HG03378 (cell line): ENCODE results near the gene TTC17.
"Not testable (repeated sequence)": the region's sequence is repeated elsewhere in the genome, so short reads cannot be mapped to it uniquely, and the experiment has no call there.

ENCODE experiments used
- ATAC-seq: cut with Tn5 transposase; IDR thresholded peaks from one replicate; pipeline ENCODE4 v1.9.1; 2021; ENCODE audit warnings: mild to moderate bottlenecking, moderate library complexity; ENCODE audit not compliant: unreplicated experiment

Gene TTC17, protein sequence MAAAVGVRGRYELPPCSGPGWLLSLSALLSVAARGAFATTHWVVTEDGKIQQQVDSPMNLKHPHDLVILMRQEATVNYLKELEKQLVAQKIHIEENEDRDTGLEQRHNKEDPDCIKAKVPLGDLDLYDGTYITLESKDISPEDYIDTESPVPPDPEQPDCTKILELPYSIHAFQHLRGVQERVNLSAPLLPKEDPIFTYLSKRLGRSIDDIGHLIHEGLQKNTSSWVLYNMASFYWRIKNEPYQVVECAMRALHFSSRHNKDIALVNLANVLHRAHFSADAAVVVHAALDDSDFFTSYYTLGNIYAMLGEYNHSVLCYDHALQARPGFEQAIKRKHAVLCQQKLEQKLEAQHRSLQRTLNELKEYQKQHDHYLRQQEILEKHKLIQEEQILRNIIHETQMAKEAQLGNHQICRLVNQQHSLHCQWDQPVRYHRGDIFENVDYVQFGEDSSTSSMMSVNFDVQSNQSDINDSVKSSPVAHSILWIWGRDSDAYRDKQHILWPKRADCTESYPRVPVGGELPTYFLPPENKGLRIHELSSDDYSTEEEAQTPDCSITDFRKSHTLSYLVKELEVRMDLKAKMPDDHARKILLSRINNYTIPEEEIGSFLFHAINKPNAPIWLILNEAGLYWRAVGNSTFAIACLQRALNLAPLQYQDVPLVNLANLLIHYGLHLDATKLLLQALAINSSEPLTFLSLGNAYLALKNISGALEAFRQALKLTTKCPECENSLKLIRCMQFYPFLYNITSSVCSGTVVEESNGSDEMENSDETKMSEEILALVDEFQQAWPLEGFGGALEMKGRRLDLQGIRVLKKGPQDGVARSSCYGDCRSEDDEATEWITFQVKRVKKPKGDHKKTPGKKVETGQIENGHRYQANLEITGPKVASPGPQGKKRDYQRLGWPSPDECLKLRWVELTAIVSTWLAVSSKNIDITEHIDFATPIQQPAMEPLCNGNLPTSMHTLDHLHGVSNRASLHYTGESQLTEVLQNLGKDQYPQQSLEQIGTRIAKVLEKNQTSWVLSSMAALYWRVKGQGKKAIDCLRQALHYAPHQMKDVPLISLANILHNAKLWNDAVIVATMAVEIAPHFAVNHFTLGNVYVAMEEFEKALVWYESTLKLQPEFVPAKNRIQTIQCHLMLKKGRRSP

DNA sequence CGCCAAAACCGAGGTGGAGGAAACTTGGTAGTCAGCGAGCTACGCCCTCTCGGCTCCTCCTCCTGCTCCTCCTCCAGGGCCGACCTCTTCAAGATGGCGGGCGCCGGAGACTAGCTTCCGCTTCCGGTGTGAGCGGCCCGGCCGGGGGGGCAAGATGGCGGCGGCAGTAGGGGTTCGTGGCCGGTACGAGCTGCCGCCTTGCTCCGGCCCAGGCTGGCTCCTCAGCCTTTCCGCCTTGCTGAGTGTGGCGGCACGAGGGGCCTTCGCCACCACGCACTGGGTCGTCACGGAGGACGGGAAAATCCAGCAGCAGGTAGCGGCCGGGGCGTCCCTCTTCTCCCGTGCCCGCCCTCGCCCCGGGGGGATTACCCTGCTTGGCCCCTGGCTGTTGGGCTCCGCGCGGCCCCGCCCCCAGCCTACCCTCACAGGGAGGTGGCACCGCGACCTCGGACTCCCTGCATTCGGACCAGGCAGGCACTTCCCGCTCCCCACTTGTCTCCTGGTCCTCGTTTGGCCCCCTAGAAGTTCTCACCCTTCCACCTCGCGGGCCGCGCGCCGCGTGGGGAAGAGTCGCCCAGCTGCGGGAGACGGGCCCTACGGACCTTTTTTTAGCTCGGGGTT lies at the start of gene TTC17:
TTC17 (plus strand) TSS at position 120 of the 621 bp plus-strand sequence; CDS start at position 155, 35 bp downstream.
- peak; percentile 89 for ATAC-seq

DNA sequence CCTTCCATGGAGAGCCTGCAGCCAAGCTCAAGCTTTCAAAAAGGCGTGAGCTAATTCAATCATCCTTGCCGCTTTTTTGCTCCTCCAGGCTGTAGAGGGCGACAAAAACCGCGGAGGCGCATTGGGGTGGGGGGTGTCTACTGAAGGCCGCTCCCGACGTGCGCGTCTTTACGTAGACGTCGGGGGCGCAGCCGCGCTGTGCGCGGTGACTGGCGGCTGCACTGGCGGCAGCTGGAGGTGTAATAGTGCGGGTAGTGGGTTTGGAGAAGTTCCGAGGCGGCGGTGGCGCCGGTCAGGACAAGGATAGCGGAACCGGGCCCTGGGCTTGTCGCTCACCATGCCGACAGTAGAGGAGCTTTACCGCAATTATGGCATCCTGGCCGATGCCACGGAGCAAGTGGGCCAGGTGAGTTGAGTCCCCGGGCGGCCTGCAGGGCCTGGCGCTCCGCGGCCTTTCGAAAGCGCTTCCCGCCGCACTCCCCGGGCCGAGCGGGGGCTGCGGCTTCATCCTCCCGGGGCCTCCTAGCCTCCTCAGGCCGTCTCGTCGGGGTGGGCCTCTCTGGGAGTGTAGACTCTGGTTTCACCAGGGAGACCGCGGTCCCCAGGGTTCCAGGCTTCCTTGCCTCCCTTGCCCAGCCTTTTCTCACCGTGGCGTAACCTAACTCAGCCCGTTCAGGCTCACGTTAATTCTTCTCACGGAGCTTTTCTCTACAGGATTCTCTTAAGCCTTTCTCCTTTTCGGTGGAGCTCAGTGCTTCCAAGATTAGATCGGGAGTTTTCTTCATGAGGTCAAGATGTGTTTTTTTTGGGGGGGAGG lies 46.7 kb upstream of the TTC17 start, which contains the start of gene API5:
API5 (plus strand) TSS at position 206 of the 817 bp plus-strand sequence; CDS start at position 338, 132 bp downstream.
- peak; percentile 96 for ATAC-seq

DNA sequence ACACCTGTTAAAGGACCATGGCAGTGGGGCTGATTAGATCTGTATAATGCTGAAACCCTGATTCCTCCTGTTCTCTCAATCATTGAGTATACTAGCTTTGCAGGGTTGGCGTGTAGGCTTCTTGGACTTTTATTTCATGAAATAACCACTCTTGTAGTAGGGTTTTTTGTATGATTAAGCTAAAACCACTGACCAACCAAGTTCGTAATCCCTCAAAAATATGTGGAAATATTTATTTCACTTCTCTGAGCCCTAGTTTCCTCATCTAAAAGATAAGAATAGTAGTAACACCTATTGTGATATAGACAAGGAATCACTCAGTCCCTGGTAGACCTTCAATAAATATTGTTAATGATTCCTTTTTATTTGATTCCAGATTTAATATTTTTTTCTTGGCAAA lies 42.8 kb upstream of the TTC17 start:
- no peak for ATAC-seq

DNA sequence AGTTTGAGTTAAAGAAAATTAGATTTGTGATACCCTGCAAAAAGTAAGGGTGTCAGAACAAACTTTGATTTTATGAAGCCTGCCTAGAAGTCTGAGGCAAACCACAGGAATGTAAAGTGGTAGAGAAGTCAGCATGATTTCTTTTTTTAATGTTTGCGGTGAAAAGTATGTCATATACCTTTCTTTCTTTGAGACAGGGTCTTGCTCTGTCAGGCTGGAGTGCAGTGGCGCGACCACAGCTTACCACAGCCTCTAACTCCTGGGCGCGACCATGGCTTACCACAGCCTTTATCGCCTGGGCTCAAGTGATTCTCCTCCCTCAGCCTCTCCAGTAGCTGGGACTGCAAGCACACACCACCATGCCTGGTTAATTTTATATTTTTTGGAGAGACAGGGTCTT lies 42.3 kb upstream of the TTC17 start:
- no peak for ATAC-seq

DNA sequence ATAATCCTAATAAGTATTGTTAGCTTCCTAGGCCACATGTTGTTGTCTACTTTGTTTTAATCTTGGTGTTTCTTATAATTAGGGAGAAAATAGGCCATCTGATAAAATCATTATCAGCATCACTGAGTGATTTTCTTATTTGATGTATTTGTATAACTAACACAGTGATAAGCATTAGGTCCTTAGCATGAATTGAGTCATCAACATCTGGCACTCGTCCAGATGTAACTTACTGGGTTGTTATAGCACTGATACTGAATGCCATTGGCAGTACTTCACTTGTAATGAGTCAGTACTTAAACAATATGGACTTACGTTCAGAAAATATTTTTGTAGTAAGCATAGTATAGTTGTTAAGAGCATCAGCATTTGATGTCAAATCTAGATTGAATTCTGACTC lies 30.7 kb upstream of the TTC17 start:
- no peak for ATAC-seq

DNA sequence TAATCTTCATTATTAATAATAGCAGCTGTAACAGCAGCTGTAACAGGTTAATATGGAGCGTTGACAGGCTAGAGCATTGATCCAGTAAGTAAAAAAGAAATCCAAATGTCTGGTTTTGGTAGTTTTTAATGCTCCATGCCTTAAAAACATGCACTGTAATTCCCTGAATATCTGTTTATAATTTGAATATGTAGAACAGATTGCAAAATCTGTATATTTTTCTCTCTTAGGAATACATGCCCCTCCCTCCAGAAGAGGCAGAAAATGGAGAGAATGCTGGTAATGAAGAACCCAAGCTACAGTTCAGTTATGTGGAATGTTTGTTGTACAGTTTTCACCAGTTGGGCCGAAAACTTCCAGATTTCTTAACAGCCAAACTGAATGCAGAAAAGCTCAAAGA lies 30.2 kb upstream of the TTC17 start:
- no peak for ATAC-seq

DNA sequence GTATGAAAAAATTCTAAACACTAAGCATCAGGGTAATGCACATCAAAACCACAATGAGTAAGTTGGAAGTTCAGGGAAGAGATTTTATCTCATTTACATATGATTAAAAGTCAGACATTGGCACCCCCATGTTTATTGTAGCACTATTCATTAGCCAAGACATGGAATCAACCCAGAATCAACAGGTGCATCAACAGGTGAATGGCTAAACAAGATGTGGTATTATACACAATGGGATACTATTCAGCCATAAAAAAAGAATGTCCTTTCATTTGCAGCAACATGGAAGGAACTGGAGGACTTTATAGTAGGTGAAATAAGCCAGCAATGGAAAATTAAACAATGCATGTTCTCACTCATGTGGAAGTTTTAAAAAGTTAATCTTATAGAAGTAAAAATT lies 17.6 kb upstream of the TTC17 start:
- ATAC-seq, result no peak

DNA sequence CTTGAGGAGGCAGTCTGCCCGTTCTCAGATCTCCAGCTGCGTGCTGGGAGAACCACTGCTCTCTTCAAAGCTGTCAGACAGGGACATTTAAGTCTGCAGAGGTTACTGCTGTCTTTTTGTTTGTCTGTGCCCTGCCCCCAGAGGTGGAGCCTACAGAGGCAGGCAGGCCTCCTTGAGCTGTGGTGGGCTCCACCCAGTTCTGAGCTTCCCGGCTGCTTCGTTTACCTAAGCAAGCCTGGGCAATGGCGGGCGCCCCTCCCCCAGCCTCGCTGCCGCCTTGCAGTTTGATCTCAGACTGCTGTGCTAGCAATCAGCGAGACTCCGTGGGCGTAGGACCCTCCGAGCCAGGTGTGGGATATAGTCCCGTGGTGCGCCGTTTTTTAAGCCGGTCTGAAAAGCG lies 7.3 kb upstream of the TTC17 start:
- not testable (repeated sequence) for ATAC-seq

DNA sequence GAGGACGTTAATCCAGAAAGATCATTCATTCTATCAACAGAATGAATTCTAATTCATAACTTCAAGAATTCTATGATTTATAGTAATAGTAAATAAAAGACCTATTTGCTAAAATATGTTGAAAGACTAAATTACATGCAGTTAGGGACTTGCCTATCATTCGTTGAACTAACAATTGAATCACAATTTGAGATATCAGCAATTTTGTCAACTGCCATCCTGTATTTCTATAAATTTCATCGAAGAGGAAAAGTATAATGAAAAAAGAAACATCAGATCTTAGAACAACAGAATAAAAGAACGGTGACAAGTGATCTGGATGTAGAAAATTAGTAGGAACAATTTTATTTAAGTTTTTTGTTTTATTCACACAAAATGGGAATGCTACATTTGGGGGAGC lies 4.4 kb upstream of the TTC17 start:
- no peak for ATAC-seq

DNA sequence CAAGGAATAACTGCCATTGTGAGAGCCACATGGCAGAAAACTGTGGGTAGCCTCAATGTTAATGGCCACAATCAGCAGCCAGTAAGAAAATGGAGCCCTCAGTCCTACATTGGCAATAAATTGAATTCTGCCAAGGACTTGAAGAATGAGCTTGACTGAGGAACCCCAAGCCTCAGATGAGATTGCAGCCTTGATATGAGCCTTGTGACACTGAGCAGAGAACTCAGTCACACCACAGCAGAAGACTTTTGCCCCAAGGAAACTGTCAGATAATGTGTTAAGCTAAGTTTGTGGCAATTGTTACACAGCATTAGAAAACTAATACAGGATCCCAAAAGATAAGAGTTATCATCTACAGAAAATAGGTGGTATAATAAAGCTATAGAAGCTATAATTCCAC lies 2.4 kb upstream of the TTC17 start:
- no peak for ATAC-seq

DNA sequence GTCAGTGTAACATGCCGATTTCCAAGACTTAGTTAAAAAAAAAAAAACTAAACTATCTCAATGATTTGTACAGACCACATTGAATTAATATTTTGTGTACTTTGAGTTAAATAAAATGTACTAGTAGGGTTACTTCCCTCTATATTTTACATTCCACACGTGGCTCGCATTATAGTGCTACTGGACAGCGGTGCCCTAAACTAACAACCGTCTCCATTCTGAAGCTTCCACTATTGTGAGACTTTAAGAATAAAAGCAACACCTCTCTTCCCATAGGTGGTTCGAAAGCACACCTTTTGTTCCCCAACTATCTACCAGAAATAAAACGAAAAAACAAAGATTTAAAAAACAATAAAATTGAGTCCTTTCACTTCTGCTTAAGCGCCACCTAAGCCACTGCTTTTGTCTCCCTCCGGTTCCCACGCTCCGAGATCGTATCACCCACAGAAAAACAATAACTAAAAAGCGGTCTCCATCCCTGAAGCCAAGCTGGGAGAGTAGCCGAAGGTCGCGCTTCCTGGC lies 380 bp upstream of the TTC17 start:
- no peak for ATAC-seq

DNA sequence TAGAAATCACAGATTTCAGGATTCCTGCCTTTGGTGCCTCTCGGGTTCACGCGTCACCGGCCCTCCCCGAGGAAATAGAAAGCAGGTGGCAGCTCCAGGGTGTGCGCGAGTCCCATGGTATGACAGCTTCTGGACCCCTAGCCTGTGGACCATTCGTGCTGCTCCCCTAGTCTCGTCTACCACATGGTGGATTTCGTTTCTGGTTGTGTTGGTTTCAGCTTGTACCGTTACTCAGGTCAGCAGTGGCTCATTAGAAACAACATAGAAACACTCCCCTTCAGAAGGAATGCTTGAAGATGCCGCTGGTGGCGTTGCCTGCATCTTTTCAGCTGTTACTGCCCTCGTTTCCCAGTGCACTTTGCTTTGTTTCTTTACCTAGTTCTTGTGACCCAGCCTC lies 700 bp downstream of the TTC17 start:
- ATAC-seq, result peak; percentile 39

DNA sequence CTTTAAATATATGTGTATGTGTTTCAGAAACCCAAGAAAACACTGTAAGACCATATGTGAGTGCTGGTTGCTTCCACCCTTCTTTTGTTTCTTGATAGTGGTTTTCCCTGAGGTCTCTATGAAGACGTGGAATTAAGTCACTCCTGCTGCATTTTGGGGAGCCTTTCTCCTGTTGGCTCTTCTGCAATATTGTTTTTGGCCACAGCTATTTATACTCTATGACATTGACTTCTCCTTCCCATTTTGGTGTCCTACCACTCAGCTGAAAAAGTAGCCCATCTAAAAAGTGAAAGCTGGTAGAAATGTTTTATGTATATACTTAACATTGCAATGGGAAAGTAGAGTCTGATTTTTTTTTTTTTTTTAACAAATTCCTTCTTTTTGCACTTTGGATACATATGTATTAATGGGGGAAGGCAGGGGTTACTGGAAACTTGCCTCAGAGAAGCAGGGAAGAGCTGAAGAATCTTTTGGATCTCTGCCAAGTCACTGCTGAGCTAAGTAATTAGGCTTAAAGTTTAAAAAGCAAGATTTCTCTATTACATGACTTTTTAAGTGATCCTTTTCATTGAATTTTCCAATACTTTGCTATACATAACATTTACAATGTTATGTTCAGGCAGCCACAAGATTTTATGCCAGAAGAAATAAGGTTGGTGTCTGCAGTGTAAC lies 1.8 kb downstream of the TTC17 start:
- ATAC-seq, result no peak

DNA sequence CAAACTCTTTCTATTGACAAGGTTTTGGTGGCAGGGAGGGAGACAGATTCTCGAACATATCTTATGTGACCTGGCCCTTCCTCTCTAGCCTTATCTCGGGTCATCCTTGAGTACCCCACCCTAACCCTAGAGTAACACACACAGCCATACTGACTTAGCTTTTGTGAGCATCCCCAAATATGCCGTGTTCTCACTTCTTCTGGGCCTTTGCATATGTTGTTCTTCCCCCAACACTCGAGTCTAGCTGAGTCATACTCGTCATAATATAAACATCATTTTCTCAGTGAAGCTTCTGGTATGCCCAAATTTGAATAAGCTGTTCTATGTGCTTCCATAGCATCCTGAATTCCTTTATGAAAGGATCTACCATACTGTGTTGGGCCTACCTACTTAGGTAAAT lies 8.0 kb downstream of the TTC17 start:
- ATAC-seq, result no peak

DNA sequence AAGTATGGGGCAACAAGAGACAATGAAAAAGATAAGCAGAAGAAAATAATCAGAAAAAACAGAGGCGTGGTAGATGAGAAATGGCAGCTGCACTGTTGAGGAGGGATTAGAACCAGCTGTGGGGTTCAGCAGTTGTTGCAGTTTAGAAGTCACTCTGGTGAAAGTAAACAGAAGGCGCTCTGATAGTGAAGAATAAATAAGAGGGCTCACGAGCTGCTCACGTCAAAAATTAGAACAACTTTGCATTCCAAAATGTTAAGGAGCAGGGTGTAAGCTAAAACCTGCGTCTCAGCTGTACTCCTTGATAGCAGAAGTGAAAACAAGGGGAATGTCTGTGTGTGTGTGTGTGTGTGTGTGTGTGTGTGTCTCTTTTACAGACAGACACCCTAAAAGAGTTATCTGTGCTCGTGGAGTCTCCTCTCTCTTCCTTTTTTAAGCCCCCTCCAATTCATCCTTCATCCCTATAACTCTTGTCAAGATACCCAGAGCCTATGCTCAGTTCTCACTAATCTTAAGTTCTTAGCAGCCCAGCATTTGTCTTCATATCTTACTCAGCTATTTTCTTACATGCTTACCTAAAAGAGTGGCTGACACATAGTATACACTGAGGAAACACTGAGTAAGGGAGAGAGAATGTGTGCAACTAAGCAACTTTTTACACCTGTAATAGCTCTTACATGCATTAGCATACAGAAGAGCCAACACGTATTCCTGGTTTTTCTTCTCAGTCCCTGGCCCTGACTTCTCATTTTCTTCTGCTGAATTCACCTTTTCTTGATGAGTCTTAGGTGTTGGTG lies 8.9 kb downstream of the TTC17 start:
- ATAC-seq, result no peak

DNA sequence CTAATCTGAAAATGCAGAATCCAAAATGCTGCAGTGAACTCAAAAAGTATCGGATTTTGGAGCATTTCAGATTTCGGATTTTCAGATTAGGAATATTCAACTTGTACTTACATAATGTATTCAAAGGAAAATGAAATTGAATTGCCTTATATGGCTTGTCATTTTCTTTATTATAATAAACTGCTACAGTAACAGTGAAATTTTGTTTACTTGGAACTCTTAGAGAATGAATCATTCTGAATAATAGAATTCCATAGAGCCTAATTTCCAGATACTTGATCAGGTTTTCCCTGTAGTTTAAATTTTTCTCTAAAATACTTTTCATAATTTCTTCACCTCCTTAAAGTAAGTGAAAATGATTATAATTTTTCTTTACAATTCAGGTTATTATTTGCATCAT lies 17.3 kb downstream of the TTC17 start:
- ATAC-seq, result no peak

DNA sequence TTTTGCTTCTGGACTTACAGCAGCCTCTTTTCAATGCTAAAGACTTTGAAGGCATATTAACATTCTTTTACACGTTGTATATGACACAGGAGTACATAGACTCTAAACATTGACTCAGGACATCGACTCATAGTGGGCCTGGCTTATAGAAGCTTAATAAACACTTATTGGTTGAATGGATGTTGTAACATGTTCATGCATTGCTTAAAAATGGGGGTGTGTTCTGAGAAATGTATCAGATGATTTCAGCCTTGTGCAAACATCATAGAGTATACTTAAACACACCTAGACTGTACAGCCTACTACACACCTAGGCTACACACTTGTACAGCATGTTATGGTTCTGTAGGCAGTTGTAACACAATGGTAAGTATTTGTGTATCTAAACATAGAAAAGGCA lies 17.9 kb downstream of the TTC17 start:
- ATAC-seq, result no peak

DNA sequence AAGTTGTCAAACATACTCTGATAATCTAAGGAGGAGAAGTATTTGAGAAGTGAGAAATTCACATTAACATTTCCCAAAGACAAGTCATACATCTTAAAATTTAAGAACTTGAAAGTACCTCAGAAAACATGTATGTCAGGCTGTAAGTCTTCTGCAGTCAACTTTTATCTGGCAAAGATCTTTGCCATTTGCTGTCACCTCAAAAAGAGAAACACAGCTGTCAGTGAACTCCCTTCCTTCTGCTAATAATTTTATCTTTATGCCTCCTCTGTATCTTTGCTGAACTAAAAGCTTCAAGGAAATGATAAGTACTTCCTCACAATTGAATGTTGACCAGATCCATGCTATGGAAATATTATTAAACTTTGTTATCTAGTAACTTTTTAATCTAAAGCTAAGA lies 18.7 kb downstream of the TTC17 start:
- no peak for ATAC-seq

DNA sequence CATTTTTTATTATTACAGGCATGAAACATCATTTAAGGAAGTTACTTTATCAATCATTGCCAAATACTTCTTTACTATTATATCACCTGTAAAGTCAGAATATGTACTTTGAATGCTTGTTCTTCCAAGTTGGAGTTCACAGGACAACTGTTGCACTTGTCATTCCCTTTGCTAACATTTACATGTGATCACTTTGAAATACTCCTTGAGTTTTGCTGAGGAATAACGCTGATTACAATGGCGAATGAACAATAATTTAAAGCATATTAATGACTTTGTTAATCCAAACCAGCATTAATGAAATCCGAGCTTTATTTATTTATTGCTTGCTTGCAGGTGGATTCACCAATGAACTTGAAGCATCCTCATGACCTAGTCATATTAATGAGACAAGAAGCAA lies 20.2 kb downstream of the TTC17 start:
- no peak for ATAC-seq
